ENCODE measurements around the gene BIVM. TPM values are rescaled to one million over a fixed set of nuclear protein-coding genes. Genes with fewer than 3 reads are reported as not detected.

BIVM gene, protein sequence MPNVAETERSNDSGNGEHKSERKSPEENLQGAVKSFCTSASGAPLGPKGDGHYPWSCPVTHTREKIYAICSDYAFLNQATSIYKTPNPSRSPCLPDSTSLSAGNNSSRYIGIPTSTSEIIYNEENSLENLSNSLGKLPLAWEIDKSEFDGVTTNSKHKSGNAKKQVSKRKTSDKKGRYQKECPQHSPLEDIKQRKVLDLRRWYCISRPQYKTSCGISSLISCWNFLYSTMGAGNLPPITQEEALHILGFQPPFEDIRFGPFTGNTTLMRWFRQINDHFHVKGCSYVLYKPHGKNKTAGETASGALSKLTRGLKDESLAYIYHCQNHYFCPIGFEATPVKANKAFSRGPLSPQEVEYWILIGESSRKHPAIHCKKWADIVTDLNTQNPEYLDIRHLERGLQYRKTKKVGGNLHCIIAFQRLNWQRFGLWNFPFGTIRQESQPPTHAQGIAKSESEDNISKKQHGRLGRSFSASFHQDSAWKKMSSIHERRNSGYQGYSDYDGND
- total RNA-seq (2022; extraction: Qiagen RNA extraction; ENCODE audit: low read depth): 1.6 to 4.5 TPM (median 2.9 TPM) in 5 replicates

DNA sequence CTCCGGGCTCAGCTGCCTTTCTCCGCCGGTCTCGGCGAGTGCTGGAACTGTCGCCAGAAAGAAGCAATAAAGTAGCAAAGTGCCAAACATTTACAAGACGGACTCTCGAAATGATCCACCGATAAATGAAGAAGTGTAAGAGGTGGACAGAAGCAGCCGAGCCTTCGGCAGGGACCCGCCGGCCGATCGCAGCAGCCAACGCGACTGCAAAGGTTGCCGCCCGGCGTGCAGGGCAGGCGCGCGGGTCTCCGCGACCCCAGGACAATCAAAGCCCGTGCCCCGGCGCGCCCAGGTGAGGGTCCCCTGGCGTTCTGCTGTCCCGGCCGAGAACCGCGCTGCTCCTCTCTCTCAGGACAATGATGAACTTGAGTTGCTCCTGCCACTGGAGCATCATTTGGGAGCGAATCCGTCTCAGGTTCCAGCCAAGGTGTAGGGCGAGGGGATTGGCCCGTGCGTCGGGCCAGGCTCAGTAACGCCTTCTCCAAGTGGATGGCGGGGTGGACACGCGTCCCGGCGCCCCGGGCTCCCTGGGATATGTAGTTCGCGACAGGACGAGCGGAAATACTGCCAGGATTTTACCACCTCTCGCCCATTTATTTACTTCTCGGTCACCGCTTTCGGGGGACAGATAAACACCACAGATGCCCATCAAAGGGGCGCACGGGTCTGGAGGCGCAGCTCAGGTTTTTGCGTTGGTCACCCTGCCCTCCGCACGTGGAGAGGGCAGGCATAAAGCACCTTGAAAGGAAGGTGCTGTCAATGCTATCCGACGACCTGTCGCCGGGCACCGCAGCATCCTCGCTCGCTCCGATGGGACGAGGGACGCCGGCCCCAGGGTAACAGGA lies at the start of gene BIVM, which contains the start of gene POGLUT2:
BIVM (plus strand) TSS at position 539 of the 845 bp plus-strand sequence. CDS start 8,149 bp downstream, outside the sequence.
POGLUT2 (minus strand) TSS at position 396 of the 845 bp plus-strand sequence; CDS start at position 90, 306 bp downstream.

DNA sequence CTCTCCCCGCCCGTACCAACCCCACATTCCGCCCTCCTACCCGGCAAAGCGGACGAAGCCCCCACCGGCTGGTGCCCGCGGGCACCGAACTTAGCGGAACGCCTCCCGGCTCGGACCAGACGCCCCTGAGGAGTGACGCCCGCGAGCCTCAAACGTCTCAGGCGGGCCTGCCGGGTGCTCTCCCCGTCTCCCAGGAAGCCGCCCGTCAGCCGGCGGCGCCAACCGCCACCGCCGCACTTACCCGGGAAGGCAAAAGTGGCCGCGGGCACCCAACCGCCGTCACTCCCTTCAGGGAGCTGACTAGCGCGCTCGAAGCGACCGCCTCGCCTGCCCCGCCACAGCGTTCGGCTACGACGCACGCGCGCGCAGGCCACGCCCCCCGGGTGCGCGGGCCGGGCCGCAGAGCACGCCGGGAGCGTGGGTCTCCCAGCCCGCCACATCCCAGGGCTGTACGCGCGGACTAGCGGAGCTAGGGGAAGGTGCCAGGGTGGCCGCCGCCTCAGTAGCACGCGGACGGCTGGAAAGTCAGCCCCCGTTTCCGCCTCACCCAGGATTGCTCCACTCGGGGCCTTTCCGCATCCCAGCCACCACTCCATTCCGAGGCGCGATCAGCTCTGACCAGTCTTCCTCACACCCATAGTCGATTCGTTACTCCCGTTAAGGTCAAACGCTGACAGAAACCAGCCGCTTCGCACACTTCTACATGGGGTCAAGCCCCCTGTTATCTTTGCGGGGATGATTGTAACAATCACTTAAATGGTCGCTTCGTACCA lies 25.3 kb upstream of the BIVM start, which contains the start of gene TEX30:
TEX30 (minus strand) TSS at position 346 of the 773 bp plus-strand sequence. CDS start 3,760 bp downstream, outside the sequence.

DNA sequence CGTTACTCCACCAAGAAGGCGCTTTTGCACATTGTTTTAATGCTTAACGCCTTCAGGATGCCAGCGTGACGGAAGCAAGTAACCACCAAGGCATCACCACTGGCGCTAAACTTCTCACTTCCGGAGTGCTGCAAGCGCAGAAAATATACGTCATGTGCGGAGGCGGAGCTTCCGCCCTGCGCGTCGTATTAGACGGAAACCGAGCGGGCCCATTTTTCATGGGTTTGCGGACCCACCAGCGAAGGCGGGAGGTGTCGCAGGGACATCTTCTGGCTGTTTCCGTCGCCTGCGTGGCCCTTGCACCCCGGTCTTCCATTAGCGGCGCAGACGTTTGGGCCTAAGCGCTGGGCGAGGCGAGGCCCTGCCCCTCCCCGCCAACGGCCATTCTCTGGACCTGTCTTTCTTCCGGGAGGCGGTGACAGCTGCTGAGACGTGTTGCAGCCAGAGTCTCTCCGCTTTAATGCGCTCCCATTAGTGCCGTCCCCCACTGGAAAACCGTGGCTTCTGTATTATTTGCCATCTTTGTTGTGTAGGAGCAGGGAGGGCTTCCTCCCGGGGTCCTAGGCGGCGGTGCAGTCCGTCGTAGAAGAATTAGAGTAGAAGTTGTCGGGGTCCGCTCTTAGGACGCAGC lies 46.8 kb downstream of the BIVM start, which contains the start of gene ERCC5:
ERCC5 (plus strand) TSS at position 403 of the 631 bp plus-strand sequence. CDS start 235 bp downstream, outside the sequence.

Other genes starting within 250 kb of the BIVM start
- gene TPP2, start 202.1 kb upstream of the BIVM start, total RNA-seq (2022; extraction: Qiagen RNA extraction; ENCODE audit: low read depth): 10.6 to 19.1 TPM (median 18.0 TPM) in 5 replicates
- gene METTL21C, start 104.1 kb upstream of the BIVM start, total RNA-seq (2022; extraction: Qiagen RNA extraction; ENCODE audit: low read depth): not detected in 5 replicates
- gene TEX30, start 25.3 kb upstream of the BIVM start, total RNA-seq (2022; extraction: Qiagen RNA extraction; ENCODE audit: low read depth): 8.6 to 16.4 TPM (median 14.9 TPM) in 5 replicates
- gene POGLUT2, start 143 bp upstream of the BIVM start, total RNA-seq (2022; extraction: Qiagen RNA extraction; ENCODE audit: low read depth): 4.7 to 6.7 TPM (median 6.1 TPM) in 5 replicates
- 15.2 to 19.0 TPM (median 17.3 TPM) in 5 replicates for gene ERCC5, start 46.9 kb downstream of the BIVM start, total RNA-seq (2022; extraction: Qiagen RNA extraction; ENCODE audit: low read depth)